GM12878 (cell line): ENCODE measurements around the gene RABEP1. TPM values are rescaled to one million over a fixed set of nuclear protein-coding genes. Genes with fewer than 3 reads are reported as not detected.

Experiments
- EZH2 ChIP-seq: IDR thresholded peaks from 2 replicates; pipeline ENCODE4 v1.6.1; 2012; ENCODE audit warnings: low read depth, mild to moderate bottlenecking, control low read depth, inconsistent platforms, low read length, borderline replicate concordance; ENCODE audit not compliant: control insufficient read depth
- MEF2A ChIP-seq: IDR thresholded peaks from 2 replicates; pipeline ENCODE4 v1.6.1; 2011; ENCODE audit warnings: low read depth, mild to moderate bottlenecking, low read length, moderate library complexity; ENCODE audit not compliant: insufficient read depth
- NFYA ChIP-seq: IDR thresholded peaks from 2 replicates; pipeline ENCODE4 v1.6.1; 2011; ENCODE audit warnings: low read depth, mild to moderate bottlenecking, low read length, improper control_type of control experiment, borderline replicate concordance
- TARDBP ChIP-seq: IDR thresholded peaks from 2 replicates; pipeline ENCODE4 v1.6.1; 2016; ENCODE audit warnings: borderline replicate concordance
- TCF3 ChIP-seq: IDR thresholded peaks from 2 replicates; pipeline ENCODE4 v1.6.1; 2012; ENCODE audit warnings: low read depth, mild to moderate bottlenecking, low read length, borderline replicate concordance; ENCODE audit not compliant: insufficient read depth
- polyA plus RNA-seq, 11 experiments: library from polyadenylated mRNA; depleted of rRNA in 4 of 11; unstranded in 6 of 11; stranded (reverse) in 5 of 11; fragments of >200 nt; fragmentation: Nextera tagmentation in 4 of 11; fragmentation: Illumina TruSeq in 1 of 11; extraction: Ambion mirVana in 4 of 11; extraction: Trizol in 1 of 11; gene quantifications; 1 replicate in 1 of 11; 2 replicates in 10 of 11; pipeline versions ENCODE4 v1.2.1 to v1.2.3, GENCODE V29; 2011 to 2016; ENCODE audit warnings: inconsistent platforms in 2 of 11, missing spikeins in 2 of 11, low read depth in 1 of 11
- total RNA-seq, 4 experiments: library from RNA; depleted of rRNA in 3 of 4; stranded (reverse); fragments of >200 nt in 3 of 4; fragmentation: Illumina TruSeq in 1 of 4; extraction: Trizol in 1 of 4; gene quantifications; 2 replicates each; pipeline versions ENCODE4 v1.2.1 to v1.2.3, GENCODE V29; 2013 to 2021
- TF ChIP-seq, protein P1 (sequence below): fragments of 150-350 bp; IDR thresholded peaks from 2 replicates; pipeline ENCODE4 v1.6.1; 2014; ENCODE audit warnings: mild to moderate bottlenecking, low read depth, low read length
- TF ChIP-seq, protein P2 (sequence below): fragments of 450-650 bp; IDR thresholded peaks from 2 replicates; pipeline ENCODE4 v1.6.1; 2016; ENCODE audit warnings: mild to moderate bottlenecking, moderate library complexity, borderline replicate concordance
- TF ChIP-seq, protein P3 (sequence below): fragments of 450-650 bp; IDR thresholded peaks from 2 replicates; pipeline ENCODE4 v1.6.1; 2017; ENCODE audit warnings: mild to moderate bottlenecking, moderate library complexity

Gene RABEP1
- total and polyA plus RNA-seq, 10 of the 15 experiments (the other 5 are each of a cell fraction or from before 2014, with no cell fraction given) = 13.4 to 71.4 (median 59.8) TPM

DNA sequence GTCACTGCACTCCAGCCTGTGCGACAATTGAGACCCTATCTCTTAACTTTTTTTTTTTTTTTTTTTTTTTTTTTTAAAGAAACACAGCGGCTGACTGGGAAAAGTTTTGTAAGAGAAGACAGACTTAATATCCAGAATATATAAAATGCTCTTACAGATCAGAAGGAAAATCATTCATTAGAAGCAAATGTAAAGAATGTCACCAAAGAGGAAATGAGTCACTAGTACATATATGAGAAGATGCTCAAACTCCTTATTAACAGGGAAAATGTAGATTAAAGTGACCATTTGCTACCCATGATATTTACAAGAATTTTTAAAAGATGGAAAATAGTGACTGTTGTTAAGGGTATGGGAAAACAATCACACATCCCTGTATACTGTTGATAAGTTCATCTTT lies 48.9 kb downstream of the RABEP1 start (continued):
- TF ChIP-seq, protein P1, sequence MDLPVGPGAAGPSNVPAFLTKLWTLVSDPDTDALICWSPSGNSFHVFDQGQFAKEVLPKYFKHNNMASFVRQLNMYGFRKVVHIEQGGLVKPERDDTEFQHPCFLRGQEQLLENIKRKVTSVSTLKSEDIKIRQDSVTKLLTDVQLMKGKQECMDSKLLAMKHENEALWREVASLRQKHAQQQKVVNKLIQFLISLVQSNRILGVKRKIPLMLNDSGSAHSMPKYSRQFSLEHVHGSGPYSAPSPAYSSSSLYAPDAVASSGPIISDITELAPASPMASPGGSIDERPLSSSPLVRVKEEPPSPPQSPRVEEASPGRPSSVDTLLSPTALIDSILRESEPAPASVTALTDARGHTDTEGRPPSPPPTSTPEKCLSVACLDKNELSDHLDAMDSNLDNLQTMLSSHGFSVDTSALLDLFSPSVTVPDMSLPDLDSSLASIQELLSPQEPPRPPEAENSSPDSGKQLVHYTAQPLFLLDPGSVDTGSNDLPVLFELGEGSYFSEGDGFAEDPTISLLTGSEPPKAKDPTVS = no peak
- TF ChIP-seq NFYA = no peak
- TF ChIP-seq, protein P2, sequence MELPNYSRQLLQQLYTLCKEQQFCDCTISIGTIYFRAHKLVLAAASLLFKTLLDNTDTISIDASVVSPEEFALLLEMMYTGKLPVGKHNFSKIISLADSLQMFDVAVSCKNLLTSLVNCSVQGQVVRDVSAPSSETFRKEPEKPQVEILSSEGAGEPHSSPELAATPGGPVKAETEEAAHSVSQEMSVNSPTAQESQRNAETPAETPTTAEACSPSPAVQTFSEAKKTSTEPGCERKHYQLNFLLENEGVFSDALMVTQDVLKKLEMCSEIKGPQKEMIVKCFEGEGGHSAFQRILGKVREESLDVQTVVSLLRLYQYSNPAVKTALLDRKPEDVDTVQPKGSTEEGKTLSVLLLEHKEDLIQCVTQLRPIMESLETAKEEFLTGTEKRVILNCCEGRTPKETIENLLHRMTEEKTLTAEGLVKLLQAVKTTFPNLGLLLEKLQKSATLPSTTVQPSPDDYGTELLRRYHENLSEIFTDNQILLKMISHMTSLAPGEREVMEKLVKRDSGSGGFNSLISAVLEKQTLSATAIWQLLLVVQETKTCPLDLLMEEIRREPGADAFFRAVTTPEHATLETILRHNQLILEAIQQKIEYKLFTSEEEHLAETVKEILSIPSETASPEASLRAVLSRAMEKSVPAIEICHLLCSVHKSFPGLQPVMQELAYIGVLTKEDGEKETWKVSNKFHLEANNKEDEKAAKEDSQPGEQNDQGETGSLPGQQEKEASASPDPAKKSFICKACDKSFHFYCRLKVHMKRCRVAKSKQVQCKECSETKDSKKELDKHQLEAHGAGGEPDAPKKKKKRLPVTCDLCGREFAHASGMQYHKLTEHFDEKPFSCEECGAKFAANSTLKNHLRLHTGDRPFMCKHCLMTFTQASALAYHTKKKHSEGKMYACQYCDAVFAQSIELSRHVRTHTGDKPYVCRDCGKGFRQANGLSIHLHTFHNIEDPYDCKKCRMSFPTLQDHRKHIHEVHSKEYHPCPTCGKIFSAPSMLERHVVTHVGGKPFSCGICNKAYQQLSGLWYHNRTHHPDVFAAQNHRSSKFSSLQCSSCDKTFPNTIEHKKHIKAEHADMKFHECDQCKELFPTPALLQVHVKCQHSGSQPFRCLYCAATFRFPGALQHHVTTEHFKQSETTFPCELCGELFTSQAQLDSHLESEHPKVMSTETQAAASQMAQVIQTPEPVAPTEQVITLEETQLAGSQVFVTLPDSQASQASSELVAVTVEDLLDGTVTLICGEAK = no peak
- no peak for TF ChIP-seq MEF2A
- TF ChIP-seq TCF3 = no peak
- TF ChIP-seq TARDBP = no peak
- TF ChIP-seq EZH2 = no peak
- TF ChIP-seq, protein P3, sequence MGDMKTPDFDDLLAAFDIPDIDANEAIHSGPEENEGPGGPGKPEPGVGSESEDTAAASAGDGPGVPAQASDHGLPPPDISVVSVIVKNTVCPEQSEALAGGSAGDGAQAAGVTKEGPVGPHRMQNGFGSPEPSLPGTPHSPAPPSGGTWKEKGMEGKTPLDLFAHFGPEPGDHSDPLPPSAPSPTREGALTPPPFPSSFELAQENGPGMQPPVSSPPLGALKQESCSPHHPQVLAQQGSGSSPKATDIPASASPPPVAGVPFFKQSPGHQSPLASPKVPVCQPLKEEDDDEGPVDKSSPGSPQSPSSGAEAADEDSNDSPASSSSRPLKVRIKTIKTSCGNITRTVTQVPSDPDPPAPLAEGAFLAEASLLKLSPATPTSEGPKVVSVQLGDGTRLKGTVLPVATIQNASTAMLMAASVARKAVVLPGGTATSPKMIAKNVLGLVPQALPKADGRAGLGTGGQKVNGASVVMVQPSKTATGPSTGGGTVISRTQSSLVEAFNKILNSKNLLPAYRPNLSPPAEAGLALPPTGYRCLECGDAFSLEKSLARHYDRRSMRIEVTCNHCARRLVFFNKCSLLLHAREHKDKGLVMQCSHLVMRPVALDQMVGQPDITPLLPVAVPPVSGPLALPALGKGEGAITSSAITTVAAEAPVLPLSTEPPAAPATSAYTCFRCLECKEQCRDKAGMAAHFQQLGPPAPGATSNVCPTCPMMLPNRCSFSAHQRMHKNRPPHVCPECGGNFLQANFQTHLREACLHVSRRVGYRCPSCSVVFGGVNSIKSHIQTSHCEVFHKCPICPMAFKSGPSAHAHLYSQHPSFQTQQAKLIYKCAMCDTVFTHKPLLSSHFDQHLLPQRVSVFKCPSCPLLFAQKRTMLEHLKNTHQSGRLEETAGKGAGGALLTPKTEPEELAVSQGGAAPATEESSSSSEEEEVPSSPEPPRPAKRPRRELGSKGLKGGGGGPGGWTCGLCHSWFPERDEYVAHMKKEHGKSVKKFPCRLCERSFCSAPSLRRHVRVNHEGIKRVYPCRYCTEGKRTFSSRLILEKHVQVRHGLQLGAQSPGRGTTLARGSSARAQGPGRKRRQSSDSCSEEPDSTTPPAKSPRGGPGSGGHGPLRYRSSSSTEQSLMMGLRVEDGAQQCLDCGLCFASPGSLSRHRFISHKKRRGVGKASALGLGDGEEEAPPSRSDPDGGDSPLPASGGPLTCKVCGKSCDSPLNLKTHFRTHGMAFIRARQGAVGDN = no peak
